HG03575 (cell line): ENCODE measurements around the gene CEP68.

Experiments
- ATAC-seq: cut with Tn5 transposase; IDR thresholded peaks from one replicate; pipeline ENCODE4 v1.9.1; 2021; ENCODE audit not compliant: unreplicated experiment, insufficient number of reproducible peaks, low FRiP score; ENCODE audit errors: extremely low read depth

The CEP68 gene

GRCh38 chr2:65053199-65053598, 3.0 kb upstream of the CEP68 start:
- peak; percentile 40 for ATAC-seq

DNA sequence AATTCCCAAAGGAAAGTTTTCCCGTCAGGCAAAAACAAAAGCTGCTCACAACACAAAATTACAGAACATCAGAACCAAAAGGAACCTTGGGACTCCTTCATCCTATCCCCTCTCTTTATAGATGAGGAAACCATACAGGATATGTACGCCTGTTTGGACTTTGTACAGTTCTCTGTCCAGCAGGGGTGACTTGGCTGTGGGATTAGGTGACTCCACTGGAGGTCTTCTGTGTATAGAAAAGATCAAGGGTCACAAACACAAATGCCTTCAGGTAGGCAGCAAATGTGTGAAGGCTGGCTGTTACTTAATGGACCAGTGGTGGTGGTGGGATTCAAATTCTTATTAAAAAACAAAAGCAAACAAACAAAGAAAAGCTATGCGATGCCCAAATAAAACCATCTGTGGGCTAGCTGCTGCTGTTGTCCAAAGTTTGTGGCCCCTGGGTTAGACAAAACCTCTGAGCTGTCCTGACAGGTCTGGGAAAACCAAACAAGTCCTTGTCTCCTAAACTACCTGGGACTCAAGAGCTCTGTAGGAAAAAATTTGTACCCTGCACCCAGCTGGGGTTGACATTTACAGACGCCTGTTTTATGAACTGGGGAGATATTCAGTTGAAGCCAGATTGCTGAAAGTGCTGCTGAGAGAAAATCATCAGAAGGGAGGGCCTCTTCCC, 1.3 kb upstream of the CEP68 start:
- ATAC-seq = no peak

- ATAC-seq = peak; percentile 4
These were observed 598 bp upstream of the CEP68 start for GRCh38 chr2:65055422-65056214.

DNA sequence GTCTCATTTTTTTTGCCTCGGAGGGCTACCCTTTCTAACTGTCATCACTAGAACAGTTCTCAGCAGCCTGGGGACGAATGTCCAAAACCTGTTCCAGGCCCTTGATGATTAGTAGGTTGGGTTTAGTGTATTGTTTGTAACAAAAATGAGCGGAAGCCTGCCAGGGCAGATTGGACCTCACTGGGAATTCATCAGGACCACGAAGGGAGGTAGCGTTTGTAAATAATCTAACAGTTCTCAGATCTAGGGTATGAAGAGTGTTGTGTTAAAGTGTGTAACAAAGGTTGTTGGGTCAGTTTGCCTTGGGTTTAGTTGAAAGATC, 799 bp downstream of the CEP68 start:
- ATAC-seq = no peak

DNA sequence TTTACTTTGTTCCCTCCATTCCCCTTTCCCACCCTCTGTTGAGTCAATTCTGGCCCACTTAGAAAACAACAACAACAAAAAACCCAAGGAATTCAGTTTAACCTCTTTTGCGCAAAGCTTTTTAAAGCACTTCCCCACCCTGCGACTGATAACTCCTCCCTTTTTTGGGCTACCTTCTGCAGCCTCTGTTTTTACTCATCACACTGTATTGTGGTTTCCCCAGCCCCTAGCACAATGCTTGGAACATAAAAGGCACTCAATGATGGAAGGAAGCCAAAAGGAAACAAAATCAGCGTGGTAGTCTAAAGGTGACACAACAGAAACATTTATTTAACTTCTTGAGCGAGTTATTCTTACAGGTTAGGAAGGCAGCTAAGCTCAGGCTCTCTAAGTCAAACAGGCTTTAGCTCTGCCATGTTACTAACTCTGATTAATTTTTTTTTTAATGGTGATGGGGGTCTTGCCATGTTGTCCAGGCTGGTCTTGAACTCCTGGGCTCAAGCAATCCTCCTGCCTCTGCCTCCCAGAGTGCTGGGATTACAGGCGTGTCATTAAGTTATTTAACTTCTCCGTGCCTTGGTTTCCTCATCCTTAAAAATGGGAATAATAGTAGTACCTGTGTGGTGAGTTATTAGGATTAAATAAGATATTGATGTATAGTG, 1.3 kb downstream of the CEP68 start:
- ATAC-seq = no peak

DNA sequence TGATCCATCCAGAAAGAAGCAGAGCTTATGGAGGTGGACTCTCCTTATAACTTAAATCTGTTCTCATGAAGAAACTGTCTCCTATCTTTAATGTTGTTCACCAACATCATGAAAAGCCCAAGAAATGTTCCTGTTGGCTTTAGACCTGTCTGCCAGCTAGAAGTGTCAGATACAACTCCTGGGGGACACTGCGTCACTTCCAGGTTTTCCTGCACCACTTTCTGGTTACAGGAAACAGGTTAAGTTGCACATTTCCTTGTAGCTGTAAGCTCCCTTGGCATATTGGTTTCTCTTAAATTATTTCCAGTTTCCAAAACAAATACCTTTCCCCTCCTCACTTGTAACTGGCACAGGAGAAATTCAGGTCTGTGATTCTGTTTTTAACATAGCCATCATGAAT, 2.9 kb downstream of the CEP68 start:
- ATAC-seq = no peak

DNA sequence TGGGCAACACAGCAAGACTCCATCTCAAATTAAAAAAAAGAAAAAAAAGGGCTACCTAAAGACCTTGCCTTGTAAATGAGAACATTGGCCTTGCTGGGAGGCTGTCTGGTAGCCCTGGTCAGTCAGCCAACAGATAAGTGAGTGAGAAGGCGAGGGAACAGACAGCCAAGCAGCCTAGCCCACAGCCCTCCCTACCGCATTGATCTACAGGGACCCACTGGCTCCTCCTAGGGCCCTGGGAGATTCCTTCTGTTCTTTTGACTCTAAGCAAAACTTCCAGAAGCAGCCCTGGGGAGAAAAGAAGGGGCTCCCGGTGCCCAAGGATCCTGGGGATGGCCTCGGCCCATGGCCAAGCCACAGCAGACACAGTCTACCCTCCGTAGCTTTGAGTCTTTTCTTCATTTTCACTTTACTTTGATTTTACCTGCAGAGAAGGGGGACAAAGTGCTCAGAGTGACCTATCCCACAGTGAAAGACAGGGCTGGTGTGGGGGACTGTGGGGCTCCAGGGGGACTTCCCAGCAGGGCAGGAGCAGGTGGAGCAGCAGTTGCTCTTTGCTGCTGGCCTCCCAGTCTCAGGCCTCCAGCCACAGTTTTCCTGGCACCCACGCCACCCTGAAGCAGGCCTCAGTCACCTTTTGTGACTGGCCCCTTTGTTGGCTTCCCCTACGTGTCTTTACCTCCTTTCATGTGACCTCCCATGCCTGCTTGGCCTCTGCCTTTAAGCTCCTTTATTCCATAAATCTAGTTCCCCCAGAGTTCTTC, 5.1 kb downstream of the CEP68 start:
- ATAC-seq = no peak

DNA sequence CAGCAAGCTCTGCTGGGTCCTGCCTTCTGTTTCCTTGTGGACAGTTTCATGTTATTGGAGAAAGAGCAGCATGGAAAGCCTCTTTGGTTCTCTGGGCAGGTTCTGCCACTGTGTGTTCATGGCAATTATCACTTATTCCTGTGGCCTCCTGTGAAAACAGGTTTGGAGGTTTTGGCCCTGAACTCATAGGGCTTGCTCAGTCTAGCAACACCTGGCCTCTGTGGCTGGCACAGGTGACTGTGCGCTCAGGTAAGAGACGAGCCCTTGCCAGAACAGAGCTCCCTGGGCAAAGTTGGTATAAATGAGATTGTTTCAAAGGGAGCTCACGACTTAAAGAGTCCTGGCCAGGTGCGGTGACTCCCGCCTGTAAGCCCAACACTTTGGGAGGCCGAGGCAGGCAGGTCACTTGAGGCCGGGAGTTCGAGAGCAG, 5.7 kb downstream of the CEP68 start:
- no peak for ATAC-seq

DNA sequence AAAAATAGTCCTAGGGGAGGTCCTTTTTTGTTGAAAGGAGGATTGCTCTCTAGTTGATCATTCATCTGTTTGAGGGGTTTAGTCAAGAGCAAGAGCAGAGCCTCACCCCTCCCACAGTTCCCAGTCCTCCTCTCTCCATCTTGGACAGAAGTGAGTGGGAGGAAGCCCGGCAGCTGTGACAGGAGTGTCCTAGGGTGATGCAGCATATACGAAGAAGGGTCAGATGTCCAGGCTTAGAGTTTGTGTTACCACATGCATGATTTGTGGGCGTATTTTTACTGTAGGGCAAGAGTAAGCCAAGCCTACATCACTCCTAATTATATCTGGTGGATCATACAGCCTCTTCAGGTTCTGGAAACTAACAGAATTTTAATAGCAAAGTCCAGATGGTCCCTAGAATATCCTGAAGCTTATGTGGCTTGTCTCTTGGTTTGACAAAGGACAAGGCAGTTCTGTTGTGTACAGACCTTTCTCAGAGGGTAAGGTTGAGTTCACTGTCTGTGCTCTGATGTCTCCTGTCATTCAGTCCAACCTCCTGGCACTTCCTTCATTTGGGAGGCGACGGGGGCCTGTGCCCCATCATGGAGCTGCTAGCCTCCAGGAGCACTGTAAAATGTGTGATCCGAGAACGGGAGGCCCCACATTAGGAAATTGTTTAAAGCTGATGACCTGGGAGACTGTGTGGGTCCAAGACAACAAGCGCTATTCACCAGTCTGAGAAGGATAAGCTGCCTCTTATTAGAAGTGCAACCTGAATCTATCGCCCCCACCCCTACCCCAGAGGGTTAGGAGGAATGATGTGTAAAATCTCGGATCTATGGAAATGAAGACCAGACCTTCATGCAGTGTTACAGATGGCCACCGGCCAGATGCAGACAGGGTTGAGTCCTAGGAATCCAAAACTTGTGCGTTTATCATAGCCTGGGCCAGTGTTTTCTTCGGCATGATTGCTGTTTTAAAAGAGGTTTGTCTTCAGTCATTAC, 6.9 kb downstream of the CEP68 start:
- no peak for ATAC-seq

DNA sequence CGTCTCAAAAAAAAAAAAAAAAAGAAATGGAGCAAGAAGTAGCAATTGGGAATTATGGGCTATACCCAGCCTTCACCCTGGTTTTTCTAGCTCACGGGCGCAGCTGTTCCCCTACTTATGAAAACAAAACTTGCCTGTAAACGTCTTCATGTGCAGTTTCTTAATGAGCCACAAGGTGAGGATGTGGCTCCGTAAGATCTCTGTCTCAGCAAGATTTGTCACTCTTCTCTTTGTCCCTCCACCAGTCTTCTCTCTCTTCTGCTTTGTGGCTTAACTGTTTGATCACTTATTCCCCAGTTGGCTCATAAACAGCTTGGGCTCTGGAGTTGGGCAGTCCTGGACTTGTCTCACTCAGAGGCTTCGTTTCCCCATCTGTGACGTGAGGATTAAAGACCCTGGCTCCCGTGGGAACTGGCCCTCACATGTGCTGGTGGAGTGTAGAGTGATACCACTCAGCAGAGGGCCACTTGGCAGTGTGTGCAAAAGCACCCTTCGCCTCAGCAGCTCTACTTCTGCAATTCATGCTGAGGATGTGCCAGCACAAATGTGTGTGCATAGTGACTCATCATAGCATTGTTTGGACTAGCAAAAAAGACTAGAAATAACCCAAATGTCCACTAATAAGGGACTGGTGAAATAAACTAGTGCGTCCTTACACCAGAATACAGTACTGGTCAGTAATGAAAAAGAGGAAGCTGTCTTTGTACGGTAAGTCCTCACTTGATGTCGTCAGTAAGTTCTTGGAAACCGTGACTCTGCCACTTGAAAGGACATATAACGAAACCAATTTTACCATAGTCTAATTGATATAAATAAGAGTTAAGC, 8.7 kb downstream of the CEP68 start:
- ATAC-seq = peak; percentile 86

- no peak for ATAC-seq
These were observed 11.8 kb downstream of the CEP68 start for GRCh38 chr2:65067806-65068553.

- no peak for ATAC-seq
These were observed 13.2 kb downstream of the CEP68 start for GRCh38 chr2:65069439-65069824.

- ATAC-seq = no peak
These were observed 14.1 kb downstream of the CEP68 start for GRCh38 chr2:65070172-65070830.

- ATAC-seq = no peak
These were observed 14.6 kb downstream of the CEP68 start for GRCh38 chr2:65070856-65071255.

DNA sequence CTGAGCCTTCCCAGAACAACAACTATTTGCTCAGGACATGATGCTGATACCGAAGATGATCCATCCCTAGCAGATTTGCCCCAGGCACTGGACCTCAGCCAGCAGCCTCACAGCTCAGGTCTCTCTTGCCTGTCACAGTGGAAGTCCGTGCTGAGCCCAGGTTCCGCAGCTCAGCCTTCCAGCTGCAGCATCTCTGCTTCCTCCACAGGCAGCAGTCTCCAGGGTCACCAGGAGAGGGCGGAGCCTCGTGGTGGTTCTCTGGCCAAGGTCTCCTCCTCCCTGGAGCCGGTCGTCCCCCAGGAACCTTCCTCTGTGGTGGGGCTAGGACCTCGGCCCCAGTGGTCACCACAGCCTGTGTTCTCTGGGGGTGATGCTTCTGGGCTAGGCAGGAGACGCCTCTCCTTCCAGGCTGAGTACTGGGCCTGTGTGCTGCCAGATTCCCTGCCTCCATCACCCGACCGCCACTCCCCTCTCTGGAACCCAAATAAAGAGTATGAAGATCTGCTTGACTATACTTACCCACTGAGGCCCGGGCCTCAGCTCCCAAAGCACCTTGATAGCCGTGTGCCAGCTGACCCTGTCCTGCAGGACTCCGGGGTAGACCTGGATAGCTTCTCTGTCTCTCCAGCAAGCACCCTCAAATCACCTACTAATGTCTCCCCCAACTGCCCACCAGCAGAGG, 15.4 kb downstream of the CEP68 start:
- ATAC-seq = no peak
